AG20443 (cell line): Measurements from ENCODE around the gene MEIOC.
A peak's percentile ranks its signal among the peaks of the same experiment; 100 is the strongest.
"Not testable (repeated sequence)": the region's sequence is repeated elsewhere in the genome, so short reads cannot be mapped to it uniquely, and the experiment has no call there.

Source experiments
- DNase-seq: peaks from one replicate; pipeline ENCODE4 v3.0.0; 2012; ENCODE audit warnings: low spot score, mixed read lengths

The MEIOC gene

GRCh38 chr17:44655983-44656710, at the start of gene MEIOC:
Gene MEIOC, plus strand, starts transcription at chr17:44656468. Its CDS starts 146 bp downstream, at chr17:44656614.
- peak; percentile 54 for DNase-seq

GRCh38 chr17:44606658-44607057, 49.6 kb upstream of the MEIOC start:
- DNase-seq, result no peak

GRCh38 chr17:44607836-44608690, 48.2 kb upstream of the MEIOC start:
- peak; percentile 93 for DNase-seq

GRCh38 chr17:44608727-44609435, 47.4 kb upstream of the MEIOC start:
- no peak for DNase-seq

- no peak for DNase-seq
These were observed 45.9 kb upstream of the MEIOC start for GRCh38 chr17:44610331-44610730.

DNA sequence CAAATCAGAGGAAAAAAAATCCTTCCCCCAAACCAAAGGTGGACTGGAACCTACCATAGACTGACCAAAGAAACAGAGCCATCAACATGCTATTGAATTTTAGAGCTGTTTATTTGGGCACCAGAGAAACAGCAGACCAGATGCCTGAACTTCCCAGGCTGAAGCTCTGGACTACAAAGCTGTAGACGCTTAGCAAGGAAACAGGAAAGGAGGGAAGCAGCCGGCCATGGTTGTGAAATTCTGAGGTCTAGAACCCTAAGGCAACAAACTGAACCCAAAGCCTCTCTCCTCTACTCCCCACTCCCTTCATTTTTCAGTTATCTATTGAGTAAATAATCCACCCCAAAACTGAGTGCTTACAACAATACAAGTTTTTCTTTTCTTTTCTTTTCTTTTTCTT, 45.4 kb upstream of the MEIOC start:
- peak; percentile 59 for DNase-seq

- DNase-seq, result no peak
These were observed 41.4 kb upstream of the MEIOC start for GRCh38 chr17:44614862-44615261.

DNA sequence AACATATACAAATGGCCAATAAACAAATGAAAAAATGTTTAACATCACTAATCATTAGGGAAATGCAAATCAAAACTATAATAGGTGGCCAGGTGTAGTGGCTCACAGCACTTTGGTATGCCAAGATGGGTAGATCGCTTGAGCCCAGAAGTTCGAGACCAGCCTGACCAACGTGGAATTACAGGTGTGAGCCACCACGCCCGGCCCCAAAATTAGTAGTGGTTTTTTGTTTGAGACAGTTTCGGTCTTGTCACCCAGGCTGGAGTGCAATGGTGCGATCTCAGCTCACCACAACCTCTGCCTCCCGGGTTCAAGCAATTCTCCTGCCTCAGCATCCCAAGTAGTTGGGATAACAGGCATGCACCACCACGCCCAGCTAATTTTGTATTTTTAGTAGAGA, 37.6 kb upstream of the MEIOC start:
- not testable (repeated sequence) for DNase-seq

GRCh38 chr17:44623070-44623725, 33.1 kb upstream of the MEIOC start:
- no peak for DNase-seq

- DNase-seq, result no peak
These were observed 28.6 kb upstream of the MEIOC start for GRCh38 chr17:44627513-44628242.

- no peak for DNase-seq
These were observed 27.8 kb upstream of the MEIOC start for GRCh38 chr17:44628243-44629188.

GRCh38 chr17:44629314-44629713, 27.0 kb upstream of the MEIOC start:
- no peak for DNase-seq

- no peak for DNase-seq
These were observed 25.6 kb upstream of the MEIOC start for GRCh38 chr17:44630703-44631102.

DNA sequence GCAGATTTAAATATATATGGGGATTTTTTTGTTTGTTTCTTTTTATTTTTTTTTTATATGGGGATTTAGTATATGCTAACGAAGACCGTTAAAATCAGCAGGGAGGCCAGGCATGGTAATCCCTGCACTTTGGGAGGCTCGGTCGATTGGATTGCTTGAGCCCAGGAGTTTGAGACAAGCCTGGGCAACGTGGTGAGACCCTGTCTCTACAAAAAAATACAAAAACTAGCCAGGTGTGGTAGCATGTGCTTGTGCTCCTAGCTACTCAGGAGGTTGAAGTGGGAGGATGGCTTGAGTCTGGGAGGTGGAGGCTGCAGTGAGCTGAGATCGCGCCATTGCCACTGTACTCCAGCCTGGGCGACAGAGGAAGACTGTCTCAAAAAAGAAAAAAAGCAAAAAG, 22.3 kb upstream of the MEIOC start:
- no peak for DNase-seq

DNA sequence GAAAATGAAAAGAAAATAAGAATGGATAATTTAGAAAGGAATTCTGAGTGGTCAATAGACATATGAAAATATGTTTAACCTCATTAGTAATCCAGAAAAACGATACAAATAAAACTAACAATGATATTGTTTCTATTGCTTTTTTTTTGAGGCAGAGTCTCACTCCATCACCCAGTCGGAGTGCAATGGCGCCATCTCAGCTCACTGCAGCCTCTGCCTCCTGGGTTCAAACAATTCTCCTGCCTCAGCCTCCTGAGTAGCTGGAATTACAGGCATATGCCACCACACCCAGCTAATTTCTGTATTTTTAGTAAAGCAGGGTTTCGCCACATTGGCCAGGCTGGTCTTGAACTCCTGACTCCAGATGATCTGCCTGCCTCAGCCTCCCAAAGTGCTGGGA, 21.9 kb upstream of the MEIOC start:
- DNase-seq, result not testable (repeated sequence)

- DNase-seq, result peak; percentile 65
These were observed 19.7 kb upstream of the MEIOC start for GRCh38 chr17:44636562-44636961.

DNA sequence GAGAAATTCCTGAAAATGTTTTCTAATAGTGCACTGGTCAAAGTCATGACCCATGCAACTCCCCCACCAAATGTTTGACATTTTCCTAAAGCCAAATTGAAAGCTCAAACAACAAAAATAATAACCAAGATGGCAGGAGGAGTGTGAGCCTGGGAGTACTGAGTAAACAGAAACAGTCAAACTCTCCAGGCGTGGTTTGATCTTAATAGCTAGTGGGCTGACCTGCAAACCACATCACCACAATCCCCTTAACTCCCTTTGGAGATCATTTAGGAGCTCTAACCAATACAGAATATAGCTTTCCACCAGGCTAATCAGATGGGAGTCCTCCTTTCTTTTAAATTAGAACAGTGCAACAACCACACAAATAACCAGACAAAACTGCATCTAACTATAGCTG, 19.2 kb upstream of the MEIOC start:
- DNase-seq, result no peak

DNA sequence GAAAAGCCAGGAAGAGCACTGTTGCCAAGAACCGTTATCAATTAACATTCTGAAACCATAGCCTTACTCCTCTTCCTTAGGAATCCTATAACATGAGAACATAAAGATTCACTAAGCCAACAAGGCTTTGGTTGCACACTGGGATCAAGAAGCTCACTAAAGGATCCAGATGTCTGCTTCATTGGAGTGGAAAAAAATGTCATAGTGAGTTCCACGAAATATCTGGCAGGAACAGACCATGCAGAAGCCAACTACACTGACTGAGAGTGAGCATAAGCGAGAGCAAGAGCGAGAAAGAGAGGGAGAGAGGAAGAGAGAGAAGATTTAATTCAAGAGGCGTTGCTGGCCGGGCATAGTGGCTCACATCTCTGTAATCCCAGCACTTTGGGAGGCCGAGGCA, 13.4 kb upstream of the MEIOC start:
- DNase-seq, result peak; percentile 29

GRCh38 chr17:44645341-44645740, 10.9 kb upstream of the MEIOC start:
- no peak for DNase-seq

GRCh38 chr17:44646280-44646679, 10.0 kb upstream of the MEIOC start:
- no peak for DNase-seq
